ENCODE data around the gene ART5. TPM values are rescaled to one million over a fixed set of nuclear protein-coding genes. Genes with fewer than 3 reads are reported as not detected.
"Not testable (repeated sequence)": the region's sequence is repeated elsewhere in the genome, so short reads cannot be mapped to it uniquely, and the experiment has no call there.

ART5 gene
- total RNA-seq, 1 donor from 2014 or later, result not detected

DNA sequence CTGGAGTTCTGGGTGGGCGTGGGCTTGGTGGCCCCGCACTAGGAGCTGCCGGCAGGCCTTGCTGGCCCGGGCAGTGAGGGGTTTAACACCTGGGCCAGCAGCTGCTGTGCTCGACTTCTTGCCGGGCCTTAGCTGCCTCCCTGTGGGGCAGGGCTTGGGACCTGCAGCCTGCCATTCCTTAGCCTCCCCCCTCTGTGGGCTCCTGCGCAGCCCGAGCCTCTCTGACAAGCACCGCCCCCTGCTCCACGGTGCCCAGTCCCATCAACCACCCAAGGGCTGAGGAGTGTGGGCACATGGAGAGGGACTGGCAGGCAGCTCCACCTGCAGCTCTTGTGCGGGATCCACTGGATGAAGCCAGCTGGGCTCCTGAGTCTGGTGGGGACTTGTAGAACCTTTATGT, 53.0 kb downstream of the ART5 start:
- not testable (repeated sequence) for DNase-seq (ENCODE audit: low spot score); ATAC-seq

Other genes starting within 250 kb of the ART5 start
- not detected for gene ART1, start 3.1 kb upstream of the ART5 start, total RNA-seq
- gene CHRNA10, start 29.4 kb upstream of the ART5 start, total RNA-seq, result 0.78 TPM
- gene NUP98, start 155.6 kb upstream of the ART5 start, total RNA-seq, result 24.7 TPM
- 20.8 TPM for gene PGAP2, start 166.6 kb upstream of the ART5 start, total RNA-seq
- 15.5 TPM for gene RHOG, start 199.0 kb upstream of the ART5 start, total RNA-seq
- 45.9 TPM for gene STIM1, start 213.7 kb upstream of the ART5 start, total RNA-seq